GM12875 (cell line): ENCODE results near the gene ITGB7.

Source experiments
- H3K4me3 ChIP-seq: one replicate; pipeline ENCODE4 v1.5.1; 2011; ENCODE audit warnings: low read depth, low read length, control low read depth
- CTCF ChIP-seq: IDR thresholded peaks from 2 replicates; pipeline ENCODE4 v1.5.1; 2011; ENCODE audit warnings: low read depth, mild to moderate bottlenecking, control low read depth, inconsistent platforms, low read length, moderate library complexity, borderline replicate concordance; ENCODE audit not compliant: insufficient read depth

ITGB7 gene

DNA sequence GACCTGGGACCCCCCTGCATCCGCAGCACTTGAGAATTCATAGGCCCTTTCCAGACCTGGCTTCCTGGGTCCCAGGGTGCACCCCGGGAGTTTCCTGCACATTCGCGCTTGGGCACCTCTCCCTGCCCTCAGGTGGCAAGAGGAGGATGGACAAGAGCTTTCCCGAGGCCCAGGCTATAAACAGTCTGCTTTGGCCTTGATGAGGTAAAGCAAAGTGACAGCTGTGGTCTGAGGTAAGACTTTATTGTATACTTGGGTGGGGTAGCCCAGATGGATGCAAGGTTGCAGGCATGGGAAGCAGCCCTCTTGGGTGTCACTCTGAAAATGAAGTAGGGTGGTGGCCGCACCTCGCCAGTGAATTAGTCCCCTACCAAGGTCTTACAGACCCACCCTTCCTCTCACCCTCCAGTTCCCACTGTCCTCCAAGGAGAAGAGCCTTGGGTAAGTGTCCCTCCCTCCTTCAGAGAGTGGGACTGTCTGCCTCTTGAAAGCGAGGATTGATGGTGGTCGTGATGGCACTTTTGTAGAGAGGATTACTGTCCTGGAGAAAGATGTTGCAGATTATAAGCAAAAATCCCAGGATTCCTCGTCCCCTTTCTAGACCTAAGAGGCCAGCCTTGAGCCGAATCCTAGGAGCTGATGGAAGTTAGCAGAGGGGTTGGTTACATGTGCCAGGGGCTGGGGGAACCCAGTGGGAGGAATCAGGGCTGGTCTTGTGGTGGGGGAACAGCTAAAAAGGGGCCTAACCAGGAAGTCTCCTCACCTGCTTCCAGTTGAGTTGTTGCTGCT is 15.8 kb downstream of the ITGB7 start:
- H3K4me3 ChIP-seq: no peak overlapping the region
- no peak for TF ChIP-seq CTCF

GRCh38 chr12:53190108-53190729 is 16.8 kb downstream of the ITGB7 start:
- TF ChIP-seq CTCF: peak; percentile 92

DNA sequence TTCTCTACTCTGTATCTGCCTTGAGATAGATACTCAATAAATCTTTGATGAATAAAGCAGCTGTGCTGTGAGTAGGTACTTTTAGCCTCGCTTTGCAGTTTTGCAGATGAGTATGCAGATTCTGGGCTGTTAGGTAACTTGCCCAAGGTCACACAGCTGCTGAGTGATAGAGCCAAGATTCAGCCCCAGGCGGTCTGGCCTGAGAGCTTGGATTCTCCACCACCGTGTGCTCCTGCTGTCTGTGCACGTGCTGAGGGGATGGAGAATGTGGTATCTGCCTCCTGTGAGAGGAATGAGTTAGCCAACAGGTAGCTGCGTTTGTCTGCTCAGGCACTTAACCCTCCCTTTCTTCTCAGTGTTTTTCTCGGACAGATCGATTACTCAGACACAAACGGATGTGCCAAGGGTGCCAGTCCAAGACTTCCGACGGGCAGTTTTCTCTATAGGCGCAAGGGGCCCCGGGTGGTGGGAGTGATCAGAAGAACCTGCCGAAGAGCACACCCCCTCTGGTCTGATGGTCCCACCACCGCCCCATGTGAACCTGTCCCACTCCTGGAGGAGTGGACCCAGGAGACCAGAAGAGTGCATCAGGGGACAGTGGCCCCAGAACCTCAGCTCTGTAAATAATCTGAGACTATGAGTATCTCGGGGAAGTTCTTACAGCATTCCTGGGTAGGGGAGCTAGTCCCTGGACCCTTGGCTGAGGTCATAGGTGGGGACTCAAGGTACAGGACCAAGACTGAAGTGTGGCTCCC is 19.7 kb downstream of the ITGB7 start:
- TF ChIP-seq CTCF: no peak
- H3K4me3 ChIP-seq: no peak overlapping the region

More at GRCh38 chr12:53190108-53190729, 16.8 kb downstream of the ITGB7 start:
- H3K4me3 ChIP-seq: no peak overlapping the region

DNA sequence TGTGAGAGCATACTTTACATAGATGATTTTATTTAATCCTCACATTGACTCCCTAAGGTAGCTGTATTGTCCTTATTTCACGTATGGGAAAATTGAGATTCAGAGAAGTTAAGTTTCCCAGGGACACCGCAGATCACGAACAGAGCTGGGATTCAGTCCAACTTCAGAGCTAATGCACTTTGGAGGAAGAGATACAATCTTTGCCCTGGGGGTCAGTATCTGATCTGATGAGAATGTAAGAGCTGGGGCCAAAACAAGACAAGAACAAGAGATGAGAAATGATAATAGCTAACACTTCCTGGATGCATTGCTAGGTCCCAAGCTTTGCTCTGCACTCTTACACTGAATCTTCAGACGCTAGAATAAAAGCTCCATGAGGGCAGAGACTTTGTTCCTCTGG is 20.3 kb downstream of the ITGB7 start:
- H3K4me3 ChIP-seq: no peak overlapping the region
- no peak for TF ChIP-seq CTCF

- H3K4me3 ChIP-seq: no peak overlapping the region
- 0 out of 2 replicates have a peak, but pooled peaks have one; percentile 17 for TF ChIP-seq CTCF
Measured at GRCh38 chr12:53185582-53186153, 21.4 kb downstream of the ITGB7 start.

DNA sequence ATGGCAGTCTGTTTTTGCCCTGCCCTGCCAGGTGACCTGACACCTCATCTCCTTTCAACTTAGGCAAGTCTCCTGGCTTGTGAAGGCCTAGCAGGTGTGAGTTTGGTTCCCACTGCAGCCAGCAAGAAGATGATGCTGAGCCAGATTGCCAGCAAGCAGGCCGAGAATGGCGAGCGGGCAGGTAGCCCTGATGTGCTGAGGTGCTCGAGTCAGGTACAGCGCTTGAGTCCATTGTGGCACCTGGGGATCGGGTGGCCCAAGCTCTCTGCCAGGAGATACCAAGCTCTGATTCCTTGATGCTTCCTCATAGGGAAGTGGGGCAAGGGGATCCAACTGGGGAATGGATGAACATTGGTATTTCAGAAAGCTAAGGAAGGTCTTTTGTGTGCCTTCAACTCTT is 22.2 kb downstream of the ITGB7 start:
- no peak for TF ChIP-seq CTCF
- H3K4me3 ChIP-seq: no peak overlapping the region

DNA sequence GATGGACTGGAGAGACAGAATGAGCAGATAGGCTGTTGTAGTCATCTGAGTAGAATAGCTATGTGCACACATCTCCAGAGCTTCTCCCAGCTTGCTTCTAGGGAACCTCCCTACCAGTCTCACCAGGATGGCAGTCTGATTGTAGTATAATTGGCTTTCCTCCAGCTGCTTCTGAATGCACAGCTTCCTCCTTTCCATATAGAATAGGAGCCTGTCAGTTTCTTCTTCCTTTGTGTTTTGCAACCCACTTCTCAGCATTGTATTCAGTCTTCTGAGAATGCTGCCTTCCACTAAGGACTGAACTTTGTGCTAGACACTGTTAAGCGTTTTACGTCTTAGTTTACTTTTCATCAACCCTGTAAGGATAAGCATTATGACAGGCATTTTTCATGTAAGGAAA is 24.1 kb downstream of the ITGB7 start:
- TF ChIP-seq CTCF: no peak
- no peak overlapping the region for H3K4me3 ChIP-seq
